ENCODE data around the gene CABP4.

GRCh38 chr11:67409261-67409666 is 45.9 kb upstream of the CABP4 start:
- TF ChIP-seq CTCF (IDR thresholded peaks at IDR 0.05) (no peak), POLR2AphosphoS5 (IDR thresholded peaks at IDR 0.05) (no peak)
